ENCODE results near the gene CCDC183. TPM values are rescaled to one million over a fixed set of nuclear protein-coding genes. Genes with fewer than 3 reads are reported as not detected.

Gene CCDC183
- total RNA-seq, 1 experiment from 2014 or later, result 3.6 TPM

DNA sequence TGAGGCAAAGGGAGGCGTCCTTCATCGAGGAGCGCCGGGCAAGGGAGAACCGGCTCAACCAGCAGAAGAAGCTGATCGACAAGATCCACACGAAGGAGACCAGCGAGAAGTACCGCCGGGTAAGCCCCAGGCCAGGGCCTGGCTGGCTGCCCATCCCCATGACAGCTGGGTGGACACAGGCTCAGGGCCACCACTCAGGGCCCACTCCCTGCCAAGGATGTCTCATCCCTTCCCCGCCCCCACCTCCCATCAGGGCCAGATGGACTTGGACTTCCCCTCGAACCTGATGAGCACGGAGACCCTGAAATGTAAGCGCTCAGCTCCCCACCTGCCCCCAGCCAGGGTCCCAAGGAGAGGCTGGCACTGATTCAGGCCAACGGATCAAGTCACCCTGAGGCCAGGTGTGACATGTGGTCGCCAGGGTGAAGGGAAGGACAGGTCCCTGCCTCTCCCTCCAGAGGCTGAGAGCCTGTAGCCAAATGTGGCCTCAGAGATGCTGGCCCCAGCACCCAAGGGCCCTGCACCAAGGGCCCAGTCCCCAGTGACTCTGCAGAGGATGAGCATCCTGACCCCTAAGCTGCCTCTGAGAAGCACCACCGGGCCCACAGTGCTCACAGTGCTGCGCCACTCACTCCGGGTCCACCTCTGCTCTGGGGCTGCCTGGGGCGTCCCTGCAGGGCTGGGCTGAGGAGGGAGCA, 8.5 kb downstream of the CCDC183 start:
- Histone ChIP-seq H3K4me2 (no peak overlapping the region), H3K79me2 (ENCODE audit: low read depth) (peaks cover 15% of the 10 kb centered on the region), H3K27me3 (ENCODE audit: insufficient read depth, low read depth) (no peaks in the 10 kb centered on the region), H3K9me2 (ENCODE audit: insufficient read depth) (no peaks in the 10 kb centered on the region), H3F3A (ENCODE audit: insufficient read depth, low read depth) (peaks cover 20% of the 10 kb centered on the region), H3K4me1 (replicated peaks; ENCODE audit: insufficient read depth) (peaks cover 34% of the 10 kb centered on the region), H2AFZ (no peak overlapping the region), H3K9me3 (ENCODE audit: insufficient read depth, low read depth) (no peaks in the 10 kb centered on the region), H3K27ac (no peak overlapping the region), H4K20me1 (ENCODE audit: insufficient read depth) (peaks cover 3% of the 10 kb centered on the region; the same call in 1 of the 2 replicates), H3K36me3 (ENCODE audit: low read depth) (0 out of 2 replicates have a peak, but pooled peaks cover under 1% of the 10 kb centered on the region), H3K4me3 (no peak overlapping the region)
- no peak for TF ChIP-seq EZH2 (IDR thresholded peaks at IDR 0.05; ENCODE audit: low read depth)
- TF ChIP-seq, protein P1, sequence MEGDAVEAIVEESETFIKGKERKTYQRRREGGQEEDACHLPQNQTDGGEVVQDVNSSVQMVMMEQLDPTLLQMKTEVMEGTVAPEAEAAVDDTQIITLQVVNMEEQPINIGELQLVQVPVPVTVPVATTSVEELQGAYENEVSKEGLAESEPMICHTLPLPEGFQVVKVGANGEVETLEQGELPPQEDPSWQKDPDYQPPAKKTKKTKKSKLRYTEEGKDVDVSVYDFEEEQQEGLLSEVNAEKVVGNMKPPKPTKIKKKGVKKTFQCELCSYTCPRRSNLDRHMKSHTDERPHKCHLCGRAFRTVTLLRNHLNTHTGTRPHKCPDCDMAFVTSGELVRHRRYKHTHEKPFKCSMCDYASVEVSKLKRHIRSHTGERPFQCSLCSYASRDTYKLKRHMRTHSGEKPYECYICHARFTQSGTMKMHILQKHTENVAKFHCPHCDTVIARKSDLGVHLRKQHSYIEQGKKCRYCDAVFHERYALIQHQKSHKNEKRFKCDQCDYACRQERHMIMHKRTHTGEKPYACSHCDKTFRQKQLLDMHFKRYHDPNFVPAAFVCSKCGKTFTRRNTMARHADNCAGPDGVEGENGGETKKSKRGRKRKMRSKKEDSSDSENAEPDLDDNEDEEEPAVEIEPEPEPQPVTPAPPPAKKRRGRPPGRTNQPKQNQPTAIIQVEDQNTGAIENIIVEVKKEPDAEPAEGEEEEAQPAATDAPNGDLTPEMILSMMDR (conservative IDR thresholded peaks at IDR 0.05), result no peak
- DNase-seq, result peak in 1 of 2 experiments; percentile 34
- no TSS peak for BruUV-seq (replicated peaks)
- ChIA-PET POLR2A (ENCODE audit: unreplicated experiment) (no interaction called here), CTCF (interaction anchor here (0.6 kb wide), 2 partner anchors 74 to 75 kb away, joined by 5 to 13 read pairs; no protein-coding TSS in a partner anchor)
- intact Hi-C loops (cut with micrococcal nuclease; ENCODE audit: unreplicated experiment), result no loop called here

DNA sequence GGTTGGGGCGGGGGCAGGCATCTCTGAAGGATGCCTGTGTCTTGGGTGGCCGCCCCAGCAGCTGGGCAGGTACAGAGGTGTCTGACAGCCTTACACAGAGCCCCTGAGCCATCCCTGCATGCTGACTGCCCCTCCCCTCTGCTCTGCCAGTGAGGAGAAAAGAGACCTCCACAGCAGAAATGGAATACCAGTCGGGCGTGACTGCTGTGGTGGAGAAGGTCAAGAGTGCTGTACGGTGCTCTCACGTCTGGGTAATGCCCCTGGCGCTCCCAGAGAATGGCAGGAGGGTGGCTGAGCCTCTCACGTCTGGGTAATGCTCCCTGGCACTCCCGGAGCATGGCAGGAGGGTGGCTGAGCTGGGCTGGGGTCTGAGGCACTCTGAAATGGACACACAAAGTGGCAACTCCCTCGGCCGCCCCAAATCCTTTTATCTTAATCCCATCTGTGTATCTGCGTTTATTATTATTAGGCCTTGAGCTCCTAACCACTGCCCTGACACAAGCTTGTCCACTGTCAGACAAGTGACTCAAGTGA, 9.1 kb downstream of the CCDC183 start:
- Histone ChIP-seq H3K4me2 (no peak overlapping the region), H3K36me3 (ENCODE audit: low read depth) (peaks cover 5% of the 10 kb centered on the region; the same call in 1 of the 2 replicates), H3K9me2 (ENCODE audit: insufficient read depth) (no peaks in the 10 kb centered on the region), H4K20me1 (ENCODE audit: insufficient read depth) (peaks cover 9% of the 10 kb centered on the region; the same call in 1 of the 2 replicates), H3K27me3 (ENCODE audit: insufficient read depth, low read depth) (no peaks in the 10 kb centered on the region), H3K4me3 (no peak overlapping the region), H3K27ac (no peak overlapping the region), H3K79me2 (ENCODE audit: low read depth) (peaks cover 21% of the 10 kb centered on the region), H3K4me1 (replicated peaks; ENCODE audit: insufficient read depth) (peaks cover 32% of the 10 kb centered on the region), H3F3A (ENCODE audit: insufficient read depth, low read depth) (peaks cover 19% of the 10 kb centered on the region), H2AFZ (no peak overlapping the region), H3K9me3 (ENCODE audit: insufficient read depth, low read depth) (no peaks in the 10 kb centered on the region)
- TF ChIP-seq, protein P1 (conservative IDR thresholded peaks at IDR 0.05), result no peak
- TF ChIP-seq EZH2 (IDR thresholded peaks at IDR 0.05; ENCODE audit: low read depth), result no peak
- no TSS peak for BruUV-seq (replicated peaks)
- DNase-seq, result no peak
- ChIA-PET POLR2A (ENCODE audit: unreplicated experiment) (no interaction called here), CTCF (interaction anchor here (0.6 kb wide), 1 partner anchor 75 kb away, joined by 13 read pairs; no protein-coding TSS in a partner anchor)
- intact Hi-C loops (cut with micrococcal nuclease; ENCODE audit: unreplicated experiment), result no loop called here

DNA sequence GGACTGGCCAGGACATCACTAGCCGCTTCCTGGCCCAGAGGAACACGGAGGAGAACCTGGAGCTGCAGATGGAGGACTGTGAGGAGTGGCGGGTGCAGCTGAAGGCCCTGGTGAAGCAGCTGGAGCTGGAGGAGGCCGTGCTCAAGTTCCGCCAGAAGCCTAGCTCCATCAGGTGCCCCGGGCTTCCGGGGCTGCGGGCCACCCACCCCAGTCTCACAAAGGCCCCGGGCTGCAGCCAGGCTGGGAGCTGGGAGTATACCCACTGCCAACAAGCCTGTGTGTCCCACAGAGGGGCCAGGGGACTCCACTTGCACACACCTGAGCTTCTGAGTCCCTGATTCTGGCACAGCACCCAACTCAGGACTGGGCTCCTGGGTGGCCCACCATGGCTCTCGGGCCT, 9.9 kb downstream of the CCDC183 start:
- peak overlapping the region; percentile 97 for H3K4me2 ChIP-seq

More for the DNA sequence above, 9.9 kb downstream of the CCDC183 start:
- peaks cover 29% of the 10 kb centered on the region for H3K79me2 ChIP-seq (ENCODE audit: low read depth)
- H3K4me3 ChIP-seq, result no peak overlapping the region
- no peak overlapping the region for H2AFZ ChIP-seq
- H4K20me1 ChIP-seq (ENCODE audit: insufficient read depth), result peaks cover 10% of the 10 kb centered on the region; the same call in 1 of the 2 replicates
- peaks cover 5% of the 10 kb centered on the region; the same call in 1 of the 2 replicates for H3K36me3 ChIP-seq (ENCODE audit: low read depth)
- intact Hi-C loops (cut with micrococcal nuclease; ENCODE audit: unreplicated experiment), result no loop called here
- H3F3A ChIP-seq (ENCODE audit: insufficient read depth, low read depth), result peaks cover 12% of the 10 kb centered on the region
- no peaks in the 10 kb centered on the region for H3K9me2 ChIP-seq (ENCODE audit: insufficient read depth)
- H3K4me1 ChIP-seq (replicated peaks; ENCODE audit: insufficient read depth), result peaks cover 25% of the 10 kb centered on the region
- TF ChIP-seq EZH2 (IDR thresholded peaks at IDR 0.05; ENCODE audit: low read depth), result no peak
- TF ChIP-seq, protein P1 (conservative IDR thresholded peaks at IDR 0.05), result no peak
- no peak for DNase-seq
- H3K27me3 ChIP-seq (ENCODE audit: insufficient read depth, low read depth), result no peaks in the 10 kb centered on the region
- no peaks in the 10 kb centered on the region for H3K9me3 ChIP-seq (ENCODE audit: insufficient read depth, low read depth)
- no TSS peak for BruUV-seq (replicated peaks)
- ChIA-PET POLR2A (ENCODE audit: unreplicated experiment) (interaction anchor here (0.6 kb wide), 1 partner anchor 131 kb away, joined by 4 read pairs; no protein-coding TSS in a partner anchor), CTCF (no interaction called here)
- no peak overlapping the region for H3K27ac ChIP-seq
